Anterior cingulate cortex (tissue), 58 donors: ENCODE measurements around the gene STARD13.
"Not testable (repeated sequence)": the region's sequence is repeated elsewhere in the genome, so short reads cannot be mapped to it uniquely, and the experiment has no call there.

Experiments
- DNase-seq, 58 donors: peaks; one replicate each; lab custom pipeline; 2025; lab: John Stamatoyannopoulos, UW

Gene STARD13

DNA sequence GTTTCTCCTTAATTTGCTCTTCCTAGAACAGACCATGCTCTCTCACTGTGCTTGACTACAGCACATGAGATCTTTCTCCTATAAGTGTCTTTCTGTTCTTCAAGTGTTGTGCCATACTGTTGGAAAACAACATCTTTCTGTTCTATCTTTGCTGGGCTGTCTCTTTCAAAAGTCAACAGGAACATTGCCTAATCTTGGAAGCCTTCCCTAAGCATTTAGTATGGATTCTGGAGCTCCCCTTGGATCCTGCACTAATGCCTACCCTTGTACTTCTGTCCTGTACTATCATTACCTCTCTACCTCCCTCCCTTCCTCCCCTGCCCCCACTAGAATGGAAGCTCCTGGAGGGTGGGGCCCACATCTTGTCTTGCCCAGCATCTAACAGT is 26.8 kb downstream of the STARD13 start:
- DNase-seq: no peak

- DNase-seq: no peak
Measured at GRCh38 chr13:33257841-33258807, 27.4 kb downstream of the STARD13 start.

- DNase-seq: no peak
Measured at GRCh38 chr13:33256148-33256840, 29.3 kb downstream of the STARD13 start.

DNA sequence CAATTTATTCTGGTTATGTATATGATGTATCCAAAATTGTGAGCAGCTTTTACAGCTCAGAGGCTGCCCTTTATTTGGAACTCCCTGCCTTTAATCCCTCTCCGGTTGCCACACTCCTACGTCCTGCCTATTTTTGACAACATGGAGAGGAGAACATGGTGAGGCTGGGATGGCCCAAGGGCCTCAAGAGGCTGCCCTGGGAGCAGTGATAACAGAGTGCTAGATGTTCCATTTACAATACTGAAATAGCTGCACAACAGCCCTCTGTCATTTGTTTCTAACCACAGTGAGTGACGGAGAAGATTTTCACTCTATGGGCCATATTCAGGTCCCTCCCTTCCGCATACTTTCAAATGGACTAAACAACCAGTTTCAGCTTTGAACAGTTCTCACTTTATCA is 33.4 kb downstream of the STARD13 start:
- no peak for DNase-seq

DNA sequence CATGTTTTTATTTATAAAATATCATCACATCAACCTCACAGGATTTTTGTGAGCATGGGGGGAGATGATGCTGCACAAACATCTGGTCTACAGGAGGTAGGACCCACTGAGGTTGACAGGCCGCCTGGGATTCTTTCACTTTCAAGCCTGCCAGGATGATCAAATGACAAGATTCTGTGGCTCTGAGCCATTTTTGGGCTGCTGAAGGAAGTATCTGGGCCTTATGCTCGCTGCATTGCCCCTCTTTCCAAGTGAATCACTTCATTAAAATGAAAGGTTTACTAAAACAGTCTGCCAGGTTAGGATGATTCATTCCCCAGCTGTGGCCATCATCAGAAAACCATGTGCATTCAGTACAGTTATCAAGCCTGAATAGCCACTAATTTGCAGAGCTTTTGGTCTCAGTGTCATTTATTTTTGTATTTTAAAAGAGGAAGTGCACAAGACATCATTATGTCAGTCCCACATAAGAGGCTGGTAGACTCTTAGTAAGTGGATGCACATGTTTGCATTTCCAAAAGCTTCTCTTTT is 34.4 kb downstream of the STARD13 start:
- DNase-seq: peak in 3 of 58 donors; percentile 11 to 21 (median 20)

DNA sequence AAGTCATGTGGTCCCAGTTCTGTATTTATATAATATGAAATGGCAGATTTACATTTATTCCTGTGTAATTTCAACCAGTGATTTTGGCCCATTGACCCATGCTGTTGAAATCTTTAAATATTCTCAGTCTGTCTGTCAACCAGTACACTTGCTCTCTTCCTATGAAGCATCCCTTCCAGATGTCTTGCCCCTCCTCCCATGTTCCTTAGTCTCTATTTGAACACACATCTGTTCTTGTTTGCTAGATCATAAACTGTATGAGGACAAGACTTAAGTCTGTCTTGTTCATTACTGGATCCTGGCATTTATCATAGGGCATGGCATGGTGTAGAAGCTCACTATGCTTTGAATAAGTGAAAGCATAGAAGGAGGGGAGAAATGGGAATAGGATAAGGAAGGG is 34.9 kb downstream of the STARD13 start:
- no peak for DNase-seq

GRCh38 chr13:33249894-33250293 is 35.7 kb downstream of the STARD13 start:
- DNase-seq: no peak

DNA sequence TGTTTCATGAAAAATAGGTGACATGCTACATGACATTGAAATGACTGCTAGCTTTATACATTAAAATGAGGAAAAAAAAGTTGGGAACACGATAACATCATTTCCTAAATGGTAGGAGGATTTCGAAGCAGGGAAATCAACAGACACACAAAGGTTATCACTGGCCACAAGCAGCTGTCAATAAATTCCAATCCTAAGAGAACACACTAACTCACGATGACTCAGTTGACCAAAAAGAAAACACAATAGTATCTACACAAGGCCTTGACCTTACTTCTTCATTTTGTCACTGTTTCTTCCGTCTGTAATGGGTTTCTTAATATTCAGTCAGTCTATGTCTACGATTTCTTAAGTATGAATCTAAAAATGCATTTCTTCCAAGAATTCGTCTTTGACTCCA is 36.5 kb downstream of the STARD13 start:
- no peak for DNase-seq

DNA sequence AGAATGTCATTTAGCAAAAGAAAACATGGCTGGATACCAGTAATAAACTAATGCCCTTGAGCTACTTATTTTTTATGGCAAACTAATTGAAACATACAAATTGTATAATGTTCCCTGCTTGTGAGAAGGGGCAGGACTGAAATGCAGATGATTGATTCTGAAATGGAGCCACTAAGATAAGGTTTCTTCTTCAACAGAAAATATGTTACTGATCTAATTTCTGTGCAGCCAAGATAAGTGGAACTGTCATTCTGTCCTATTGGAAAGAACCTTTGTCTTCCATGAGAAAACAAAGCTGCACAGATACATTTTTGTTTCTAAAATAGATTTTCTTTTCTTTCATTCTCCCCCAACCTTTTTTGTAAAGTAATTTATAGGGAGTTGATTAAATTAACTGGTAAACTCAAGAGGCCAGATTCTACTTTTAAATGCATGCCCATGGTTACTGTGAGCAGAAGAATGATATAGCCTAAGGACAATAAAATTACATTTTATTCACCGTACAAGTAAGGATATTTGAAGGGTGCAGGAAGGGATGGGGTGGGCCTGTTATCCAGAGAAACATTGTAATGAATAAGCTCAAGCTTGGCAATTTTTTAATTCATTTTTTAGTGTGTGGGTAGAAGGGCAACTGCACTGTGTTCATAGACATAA is 39.9 kb downstream of the STARD13 start:
- DNase-seq: no peak

DNA sequence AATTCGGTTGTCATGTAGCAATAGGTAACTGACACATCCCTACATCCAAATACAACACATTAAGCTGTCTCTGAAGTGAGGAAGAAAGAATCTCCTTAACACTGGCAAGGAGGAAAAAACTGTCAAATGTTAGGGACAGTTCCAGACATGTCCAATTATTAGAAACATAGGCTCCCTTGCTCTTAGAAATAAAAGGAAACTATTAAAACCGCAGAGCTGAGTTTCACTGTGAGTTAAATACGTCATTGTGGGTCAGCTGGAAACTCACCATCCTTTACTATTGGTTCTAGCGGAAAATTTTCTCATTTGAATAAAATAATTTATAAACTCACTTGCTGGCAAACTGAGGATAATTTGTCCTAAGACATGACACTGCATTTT is 40.7 kb downstream of the STARD13 start:
- no peak for DNase-seq

DNA sequence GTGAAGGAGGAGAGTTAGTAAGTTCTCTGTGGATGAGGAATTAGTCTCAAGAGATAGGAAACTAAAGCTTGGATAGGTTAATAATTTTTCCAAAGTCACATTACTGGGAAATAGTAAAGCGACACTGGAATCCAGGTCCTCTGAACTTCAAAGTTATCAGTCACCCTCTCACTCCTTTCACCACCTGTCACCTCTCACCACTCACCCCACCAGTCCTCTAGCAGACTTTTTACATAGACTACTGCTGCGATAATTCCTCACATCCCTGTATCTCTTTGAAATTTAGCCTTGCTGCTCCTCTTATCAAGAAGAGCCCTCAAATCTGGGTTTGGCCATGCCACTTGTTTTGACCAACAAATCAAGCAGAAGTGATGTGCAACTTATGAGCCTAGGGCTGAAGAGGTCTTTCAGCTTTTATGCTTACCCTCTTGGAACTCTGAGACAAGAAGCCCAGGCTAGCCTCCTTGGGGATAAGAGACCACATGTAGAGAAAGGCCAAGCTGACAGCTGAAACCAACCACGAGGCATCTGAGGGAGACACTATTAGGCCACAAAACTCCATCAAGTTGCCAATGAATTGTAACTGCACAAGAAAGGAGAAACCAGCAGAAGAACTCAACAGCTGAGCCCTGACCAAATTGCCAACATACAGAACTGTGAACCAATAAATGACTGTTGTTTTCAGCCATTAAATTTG is 41.2 kb downstream of the STARD13 start:
- no peak for DNase-seq

DNA sequence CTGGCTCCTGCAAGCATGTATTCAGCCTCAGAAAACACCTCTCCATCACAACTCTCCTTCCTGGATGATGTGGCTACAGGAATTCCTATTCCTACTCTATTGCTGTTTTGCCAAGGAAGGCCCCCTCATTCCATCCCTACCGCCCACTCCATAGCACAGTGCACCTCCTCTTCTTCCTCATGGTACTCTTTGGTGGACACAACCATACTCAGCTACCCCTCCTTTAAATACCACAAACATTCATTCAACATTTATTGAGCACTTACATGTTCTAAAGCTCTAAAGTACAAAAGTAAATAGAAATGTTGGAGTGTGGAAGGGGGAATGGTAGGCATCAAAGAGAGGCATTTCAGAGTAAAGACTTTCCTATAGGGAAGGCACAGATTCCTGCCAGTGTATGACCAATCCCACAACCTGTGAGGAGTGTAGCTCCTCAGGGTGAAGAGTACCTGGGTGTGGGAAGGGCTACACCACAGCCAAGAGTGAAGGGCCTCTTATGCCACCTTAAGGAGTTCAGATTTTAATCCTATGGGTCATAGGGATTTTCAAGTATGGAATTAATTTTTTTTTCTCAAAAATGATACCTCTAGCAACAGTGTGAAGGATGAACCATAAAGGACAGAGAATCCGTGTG is 42.5 kb downstream of the STARD13 start:
- DNase-seq: no peak

- DNase-seq: not testable (repeated sequence)
Measured at GRCh38 chr13:33242372-33242771, 43.2 kb downstream of the STARD13 start.

DNA sequence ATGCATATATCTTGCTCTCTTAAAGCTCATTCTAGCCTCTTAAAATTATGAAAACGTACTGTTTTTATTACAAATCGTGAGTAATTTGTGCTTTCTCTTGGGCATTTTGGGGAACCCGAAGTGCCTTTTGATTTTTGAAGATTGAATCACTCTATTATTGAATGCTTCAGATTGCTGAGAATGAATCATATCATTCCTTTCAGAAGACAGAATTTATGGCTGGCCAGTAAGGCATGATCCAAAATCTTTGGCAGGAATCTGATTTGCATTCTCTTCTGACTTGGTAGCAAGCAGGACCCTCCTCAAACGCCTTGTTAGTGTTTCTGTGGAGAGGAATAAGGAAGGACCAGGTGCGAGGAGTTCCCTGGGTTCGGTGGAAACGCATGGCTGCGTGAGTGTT is 49.5 kb downstream of the STARD13 start:
- DNase-seq: no peak

- no peak for DNase-seq
Measured at GRCh38 chr13:33235564-33235963, 50.0 kb downstream of the STARD13 start.

DNA sequence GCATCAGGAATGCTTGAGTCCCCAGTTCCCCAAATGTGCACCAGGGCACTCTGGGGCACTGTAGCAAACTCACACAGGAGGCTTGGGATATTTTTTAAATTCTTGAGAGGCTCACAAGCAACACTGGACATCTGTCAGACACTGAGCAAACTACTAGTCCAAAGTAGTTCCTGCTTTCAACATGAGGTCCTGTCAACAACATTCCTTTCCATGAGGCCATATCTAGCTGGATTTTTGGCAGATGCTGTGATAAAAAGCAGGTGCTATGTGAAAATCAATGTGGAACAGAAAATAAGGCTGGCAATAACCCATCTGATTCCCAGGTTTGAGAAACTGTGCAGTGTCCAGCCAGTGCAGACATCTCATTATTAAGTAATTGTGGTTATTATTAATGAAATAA is 50.5 kb downstream of the STARD13 start:
- DNase-seq: no peak

GRCh38 chr13:33233547-33233946 is 52.0 kb downstream of the STARD13 start:
- DNase-seq: no peak

DNA sequence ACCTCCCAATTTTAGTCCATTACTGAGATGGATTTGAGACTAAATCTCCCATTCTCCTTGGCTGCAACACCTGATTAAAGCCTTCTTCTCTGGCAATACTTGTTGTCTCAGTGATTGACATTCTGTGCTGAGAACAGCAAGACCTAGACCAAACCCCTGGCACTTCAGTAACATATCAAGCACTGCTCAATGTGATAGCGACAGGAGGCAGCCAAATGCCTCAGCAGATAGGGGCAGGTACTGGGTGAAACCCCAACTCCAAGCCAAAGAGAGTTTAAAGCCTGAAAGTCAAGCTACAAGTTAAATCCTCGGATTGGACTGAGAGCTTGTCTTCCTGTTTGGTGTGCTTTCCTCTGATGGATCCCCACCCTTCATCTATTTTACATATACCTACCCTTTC is 52.7 kb downstream of the STARD13 start:
- DNase-seq: no peak

- DNase-seq: no peak
Measured at GRCh38 chr13:33231339-33231738, 54.2 kb downstream of the STARD13 start.
